Astrocyte (in vitro differentiated cells and primary cell): Measurements from ENCODE around the gene RAPGEF5. TPM values are rescaled to one million over a fixed set of nuclear protein-coding genes. Genes with fewer than 3 reads are reported as not detected.

ENCODE experiments used
- DNase-seq: peaks from one replicate; pipeline ENCODE4 v3.0.0-alpha.2; 2010; ENCODE audit warnings: low read depth
- FAIRE-seq: peaks from 2 replicates; lab custom pipeline; 2011; peaks lifted over from hg19 to GRCh38; lab: Jason Lieb, UNC
- H2AFZ ChIP-seq: 2 replicates; pipeline ENCODE4 v1.6.0; 2012; ENCODE audit warnings: low read depth, low read length, inconsistent platforms
- H3K27ac ChIP-seq: 2 replicates; pipeline ENCODE4 v1.5.1; 2011; ENCODE audit warnings: low read depth, low read length, inconsistent platforms
- H3K27me3 ChIP-seq: 2 replicates; pipeline ENCODE4 v1.6.0; 2011; ENCODE audit warnings: low read length, inconsistent platforms; ENCODE audit not compliant: insufficient read depth
- H3K36me3 ChIP-seq: 2 replicates; pipeline ENCODE4 v1.5.1; 2011; ENCODE audit warnings: low read length, inconsistent platforms; ENCODE audit not compliant: insufficient read depth
- H3K4me1 ChIP-seq: 2 replicates; pipeline ENCODE4 v1.5.1; 2011; ENCODE audit warnings: low read length, inconsistent platforms; ENCODE audit not compliant: insufficient read depth
- H3K4me2 ChIP-seq: 2 replicates; pipeline ENCODE4 v1.6.0; 2012; ENCODE audit warnings: low read length, inconsistent platforms
- H3K4me3 ChIP-seq: 2 replicates; pipeline ENCODE4 v1.5.1; 2011; ENCODE audit warnings: low read depth, mild to moderate bottlenecking, low read length, inconsistent platforms; ENCODE audit not compliant: insufficient read depth
- H3K79me2 ChIP-seq: 2 replicates; pipeline ENCODE4 v1.6.0; 2012; ENCODE audit warnings: mild to moderate bottlenecking, low read length, inconsistent platforms; ENCODE audit not compliant: insufficient read depth
- H3K9ac ChIP-seq: 2 replicates; pipeline ENCODE4 v1.6.0; 2012; ENCODE audit warnings: mild to moderate bottlenecking, low read length, inconsistent platforms
- H3K9me3 ChIP-seq: 2 replicates; pipeline ENCODE4 v1.5.1; 2012; ENCODE audit warnings: low read depth, mild to moderate bottlenecking, low read length, inconsistent platforms; ENCODE audit not compliant: insufficient read depth
- H4K20me1 ChIP-seq: 2 replicates; pipeline ENCODE4 v1.6.0; 2012; ENCODE audit warnings: low read length, inconsistent platforms; ENCODE audit not compliant: insufficient read depth
- H3K27ac Mint-ChIP-seq: one replicate; pipeline ENCODE4 v1.8.0; 2021; ENCODE audit warnings: mild to moderate bottlenecking, mixed read lengths; ENCODE audit not compliant: unreplicated experiment
- H3K27me3 Mint-ChIP-seq: one replicate; pipeline ENCODE4 v1.8.0; 2021; ENCODE audit warnings: low read depth, mixed read lengths; ENCODE audit not compliant: unreplicated experiment
- H3K36me3 Mint-ChIP-seq: one replicate; pipeline ENCODE4 v1.8.0; 2021; ENCODE audit warnings: low read depth, mixed read lengths; ENCODE audit not compliant: unreplicated experiment
- H3K4me1 Mint-ChIP-seq: one replicate; pipeline ENCODE4 v1.8.0; 2021; ENCODE audit warnings: low read depth, mixed read lengths; ENCODE audit not compliant: unreplicated experiment
- H3K4me3 Mint-ChIP-seq: one replicate; pipeline ENCODE4 v1.8.0; 2021; ENCODE audit warnings: mild to moderate bottlenecking, moderate library complexity, mixed read lengths; ENCODE audit not compliant: unreplicated experiment
- H3K9me3 Mint-ChIP-seq: one replicate; pipeline ENCODE4 v1.8.0; 2021; ENCODE audit warnings: mild to moderate bottlenecking, mixed read lengths; ENCODE audit not compliant: unreplicated experiment
- CTCF ChIP-seq: IDR thresholded peaks from 2 replicates; pipeline ENCODE4 v1.5.1; 2011; ENCODE audit warnings: low read depth, mild to moderate bottlenecking, inconsistent platforms, low read length, moderate library complexity; ENCODE audit not compliant: insufficient read depth
- EZH2 ChIP-seq: IDR thresholded peaks from 2 replicates; pipeline ENCODE4 v1.6.1; 2012; ENCODE audit warnings: mild to moderate bottlenecking, low read length, inconsistent platforms; ENCODE audit not compliant: insufficient read depth
- total RNA-seq: library from RNA; stranded (reverse); gene quantifications from 2 replicates; pipeline ENCODE4 v1.2.1, GENCODE V29; 2021

Gene RAPGEF5
- total RNA-seq, 1 donor from 2014 or later, result 1.0 TPM

- Histone ChIP-seq H2AFZ (no peak overlapping the region), H3K4me1 (no peaks in the 10 kb centered on the region), H3K27ac (no peak overlapping the region), H4K20me1 (no peaks in the 10 kb centered on the region), H3K9me3 (no peaks in the 10 kb centered on the region), H3K36me3 (no peaks in the 10 kb centered on the region), H3K9ac (no peak overlapping the region), H3K4me2 (no peak overlapping the region), H3K4me3 (no peak overlapping the region), H3K27me3 (no peaks in the 10 kb centered on the region), H3K79me2 (no peaks in the 10 kb centered on the region)
- Mint-ChIP-seq H3K4me3 (no peak overlapping the region), H3K27me3 (peaks cover under 1% of the 10 kb centered on the region), H3K4me1 (no peaks in the 10 kb centered on the region), H3K9me3 (no peaks in the 10 kb centered on the region), H3K36me3 (no peaks in the 10 kb centered on the region), H3K27ac (no peak overlapping the region)
- TF ChIP-seq CTCF, result no peak
- no peak for TF ChIP-seq EZH2
- FAIRE-seq (no peak), DNase-seq (no peak)
Measured at GRCh38 chr7:22176791-22177412, 180.1 kb downstream of the RAPGEF5 start.

GRCh38 chr7:22174574-22174953, 182.4 kb downstream of the RAPGEF5 start:
- Mint-ChIP-seq H3K4me1 (no peaks in the 10 kb centered on the region), H3K4me3 (no peak overlapping the region), H3K27me3 (no peaks in the 10 kb centered on the region), H3K27ac (no peak overlapping the region), H3K9me3 (no peaks in the 10 kb centered on the region), H3K36me3 (no peaks in the 10 kb centered on the region)
- no peaks in the 10 kb centered on the region for H3K27me3 ChIP-seq
- no peaks in the 10 kb centered on the region for H4K20me1 ChIP-seq
- H3K9me3 ChIP-seq, result no peaks in the 10 kb centered on the region
- no peak for DNase-seq
- no peak overlapping the region for H3K27ac ChIP-seq
- H3K79me2 ChIP-seq, result no peaks in the 10 kb centered on the region
- FAIRE-seq, result no peak
- no peak overlapping the region for H3K4me2 ChIP-seq
- H3K4me1 ChIP-seq, result no peaks in the 10 kb centered on the region
- H2AFZ ChIP-seq, result no peak overlapping the region
- H3K9ac ChIP-seq, result no peak overlapping the region
- TF ChIP-seq CTCF (no peak), EZH2 (no peak)
- no peak overlapping the region for H3K4me3 ChIP-seq
- H3K36me3 ChIP-seq, result no peaks in the 10 kb centered on the region

- Histone ChIP-seq H4K20me1 (no peaks in the 10 kb centered on the region), H3K9me3 (no peaks in the 10 kb centered on the region), H3K79me2 (no peaks in the 10 kb centered on the region), H3K27ac (no peak overlapping the region), H3K36me3 (no peaks in the 10 kb centered on the region), H3K27me3 (no peaks in the 10 kb centered on the region), H3K4me2 (no peak overlapping the region), H3K9ac (no peak overlapping the region), H3K4me3 (no peak overlapping the region), H3K4me1 (no peaks in the 10 kb centered on the region), H2AFZ (no peak overlapping the region)
- DNase-seq (no peak), FAIRE-seq (no peak)
- no peak overlapping the region for H3K27ac Mint-ChIP-seq
- no peaks in the 10 kb centered on the region for H3K4me1 Mint-ChIP-seq
- no peaks in the 10 kb centered on the region for H3K27me3 Mint-ChIP-seq
- TF ChIP-seq EZH2 (no peak), CTCF (no peak)
- no peak overlapping the region for H3K4me3 Mint-ChIP-seq
- no peaks in the 10 kb centered on the region for H3K36me3 Mint-ChIP-seq
- H3K9me3 Mint-ChIP-seq, result no peaks in the 10 kb centered on the region
Measured at GRCh38 chr7:22173685-22174573, 183.0 kb downstream of the RAPGEF5 start.
